Measurements from ENCODE around the gene CPT1B.

Gene CPT1B

GRCh38 chr22:50564289-50564688, 13.9 kb downstream of the CPT1B start:
- no peak overlapping the region for H2AK5ac ChIP-seq (ENCODE audit: low read depth, low read length)
- no peak overlapping the region for H4K8ac ChIP-seq (ENCODE audit: low read depth, low read length)
- WGBS, 2 donors (ENCODE audit: extremely low coverage in 2 of 2, insufficient read length in 2 of 2, insufficient replicate concordance in 1 of 2), result no CpG with 5 or more reads among the region's 11 CpGs
- no peak for DNase-seq (ENCODE audit: low spot score)
- H3K18ac ChIP-seq (ENCODE audit: low read length), result no peak overlapping the region
- H3K4me2 ChIP-seq (ENCODE audit: insufficient read depth, low read length, poor library complexity, severe bottlenecking), result no peak overlapping the region
- no peak overlapping the region for H3K4me3 ChIP-seq (ENCODE audit: low read length in 2 of 2)
- peaks cover 0 to 5% of the 10 kb centered on the region in 2 donors for H3K4me1 ChIP-seq (ENCODE audit: control insufficient read depth in 2 of 2, insufficient read depth in 1 of 2, low read depth in 1 of 2, low read length in 2 of 2)
- no peak overlapping the region for H3K9ac ChIP-seq (ENCODE audit: low read depth, low read length, poor library complexity)
- H3K27ac ChIP-seq (replicated peaks; ENCODE audit: low read length), result no peak overlapping the region
- no peak overlapping the region for H2BK5ac ChIP-seq (ENCODE audit: low read length)
- H2AFZ ChIP-seq (ENCODE audit: low read length), result no peak overlapping the region
- H2BK15ac ChIP-seq (ENCODE audit: low read length), result no peak overlapping the region
- peaks cover 2% of the 10 kb centered on the region for H3K79me1 ChIP-seq (ENCODE audit: low read depth, low read length)
- H3K4ac ChIP-seq (ENCODE audit: low read length), result no peak overlapping the region
- no peak overlapping the region for H3K14ac ChIP-seq (ENCODE audit: low read length)
- H2BK12ac ChIP-seq (ENCODE audit: low read length), result no peak overlapping the region
- H3K27me3 ChIP-seq (ENCODE audit: control insufficient read depth in 3 of 3, insufficient read depth in 3 of 3, low read depth in 1 of 3, low read length in 3 of 3), result peaks cover 0 to 15% (median 6%) of the 10 kb centered on the region in 3 experiments
- peaks cover 11 to 18% of the 10 kb centered on the region in 2 donors for H3K36me3 ChIP-seq (replicated peaks in 1 of 2; ENCODE audit: control insufficient read depth in 2 of 2, insufficient read depth in 2 of 2, low read length in 2 of 2)
- no peak overlapping the region for H4K91ac ChIP-seq (ENCODE audit: low read depth, low read length, poor library complexity)
- H2BK120ac ChIP-seq (ENCODE audit: low read depth, low read length), result no peak overlapping the region
- H3K9me3 ChIP-seq (replicated peaks in 1 of 2; ENCODE audit: control insufficient read depth in 2 of 2, insufficient read depth in 1 of 2, low read depth in 1 of 2, low read length in 2 of 2), result no peaks in the 10 kb centered on the region
- no peak overlapping the region for H3K23ac ChIP-seq (ENCODE audit: low read depth, low read length, poor library complexity)

- Histone ChIP-seq H3K27ac (replicated peaks; ENCODE audit: low read length) (no peak overlapping the region), H3K9me3 (replicated peaks in 1 of 2; ENCODE audit: control insufficient read depth in 2 of 2, insufficient read depth in 1 of 2, low read depth in 1 of 2, low read length in 2 of 2) (no peaks in the 10 kb centered on the region)
- no CpG with 5 or more reads among the region's 17 CpGs for WGBS, 2 donors (ENCODE audit: extremely low coverage in 2 of 2, insufficient read length in 2 of 2, insufficient replicate concordance in 1 of 2)
Observed at GRCh38 chr22:50563413-50564160, 14.6 kb downstream of the CPT1B start.

GRCh38 chr22:50562523-50563412, 15.5 kb downstream of the CPT1B start, which contains the start of gene SYCE3:
Gene SYCE3, minus strand, starts transcription at chr22:50562919. Its CDS starts 6,514 bp downstream, at chr22:50556405.
- H3K4me2 ChIP-seq (ENCODE audit: insufficient read depth, low read length, poor library complexity, severe bottlenecking), result peak within 1 kb of the TSS; percentile 98
- H3K18ac ChIP-seq (ENCODE audit: low read length), result peak within 1 kb of the TSS; percentile 74
- peak; percentile 97 for DNase-seq (ENCODE audit: low spot score)
- H3K23ac ChIP-seq (ENCODE audit: low read depth, low read length, poor library complexity), result peak within 1 kb of the TSS; percentile 95
- H3K36me3 ChIP-seq (replicated peaks in 1 of 2; ENCODE audit: control insufficient read depth in 2 of 2, insufficient read depth in 2 of 2, low read length in 2 of 2), result peaks cover 1 to 5% of the 10 kb centered on the region in 2 donors
- peak within 1 kb of the TSS; percentile 88 for H3K9ac ChIP-seq (ENCODE audit: low read depth, low read length, poor library complexity)
- H3K4me1 ChIP-seq (ENCODE audit: control insufficient read depth in 2 of 2, insufficient read depth in 1 of 2, low read depth in 1 of 2, low read length in 2 of 2), result peaks cover 0 to 5% of the 10 kb centered on the region in 2 donors
- H3K27ac ChIP-seq (replicated peaks; ENCODE audit: low read length), result no peak within 1 kb of the TSS
- no peak within 1 kb of the TSS for H2BK12ac ChIP-seq (ENCODE audit: low read length)
- H3K4ac ChIP-seq (ENCODE audit: low read length), result no peak within 1 kb of the TSS
- H2AK5ac ChIP-seq (ENCODE audit: low read depth, low read length), result peak within 1 kb of the TSS; percentile 43
- no CpG with 5 or more reads among the region's 61 CpGs for WGBS, 2 donors (ENCODE audit: extremely low coverage in 2 of 2, insufficient read length in 2 of 2, insufficient replicate concordance in 1 of 2)
- H4K91ac ChIP-seq (ENCODE audit: low read depth, low read length, poor library complexity), result no peak within 1 kb of the TSS
- H3K27me3 ChIP-seq (ENCODE audit: control insufficient read depth in 3 of 3, insufficient read depth in 3 of 3, low read depth in 1 of 3, low read length in 3 of 3), result peaks cover 0 to 17% (median 6%) of the 10 kb centered on the region in 3 experiments
- no peaks in the 10 kb centered on the region for H3K9me3 ChIP-seq (replicated peaks in 1 of 2; ENCODE audit: control insufficient read depth in 2 of 2, insufficient read depth in 1 of 2, low read depth in 1 of 2, low read length in 2 of 2)
- no peak within 1 kb of the TSS for H3K14ac ChIP-seq (ENCODE audit: low read length)
- peak within 1 kb of the TSS; percentile 28 for H2BK120ac ChIP-seq (ENCODE audit: low read depth, low read length)
- peak within 1 kb of the TSS; percentile 75 for H2BK5ac ChIP-seq (ENCODE audit: low read length)
- no peak within 1 kb of the TSS for H4K8ac ChIP-seq (ENCODE audit: low read depth, low read length)
- peak within 1 kb of the TSS; percentile 84 to 89 for H3K4me3 ChIP-seq (ENCODE audit: low read length in 2 of 2)
- no peak within 1 kb of the TSS for H2BK15ac ChIP-seq (ENCODE audit: low read length)
- H2AFZ ChIP-seq (ENCODE audit: low read length), result peak within 1 kb of the TSS; percentile 94
- H3K79me1 ChIP-seq (ENCODE audit: low read depth, low read length), result peaks cover 2% of the 10 kb centered on the region

More at GRCh38 chr22:50563413-50564160, 14.6 kb downstream of the CPT1B start:
- Histone ChIP-seq H3K9ac (ENCODE audit: low read depth, low read length, poor library complexity) (peak overlapping the region; percentile 88), H2BK12ac (ENCODE audit: low read length) (no peak overlapping the region), H2BK15ac (ENCODE audit: low read length) (no peak overlapping the region), H3K27me3 (ENCODE audit: control insufficient read depth in 3 of 3, insufficient read depth in 3 of 3, low read depth in 1 of 3, low read length in 3 of 3) (peaks cover 0 to 17% (median 6%) of the 10 kb centered on the region in 3 experiments), H3K36me3 (replicated peaks in 1 of 2; ENCODE audit: control insufficient read depth in 2 of 2, insufficient read depth in 2 of 2, low read length in 2 of 2) (peaks cover 4 to 11% of the 10 kb centered on the region in 2 donors), H4K91ac (ENCODE audit: low read depth, low read length, poor library complexity) (no peak overlapping the region), H3K4ac (ENCODE audit: low read length) (no peak overlapping the region), H4K8ac (ENCODE audit: low read depth, low read length) (no peak overlapping the region), H2AK5ac (ENCODE audit: low read depth, low read length) (peak overlapping the region; percentile 32), H3K4me2 (ENCODE audit: insufficient read depth, low read length, poor library complexity, severe bottlenecking) (peak overlapping the region; percentile 98), H3K18ac (ENCODE audit: low read length) (no peak overlapping the region), H3K14ac (ENCODE audit: low read length) (no peak overlapping the region), H3K79me1 (ENCODE audit: low read depth, low read length) (peaks cover 2% of the 10 kb centered on the region), H2BK5ac (ENCODE audit: low read length) (no peak overlapping the region), H3K4me1 (ENCODE audit: control insufficient read depth in 2 of 2, insufficient read depth in 1 of 2, low read depth in 1 of 2, low read length in 2 of 2) (peaks cover 0 to 5% of the 10 kb centered on the region in 2 donors), H3K23ac (ENCODE audit: low read depth, low read length, poor library complexity) (peak overlapping the region; percentile 95), H2AFZ (ENCODE audit: low read length) (peak overlapping the region; percentile 94), H3K4me3 (ENCODE audit: low read length in 2 of 2) (peak overlapping the region; percentile 84 to 89), H2BK120ac (ENCODE audit: low read depth, low read length) (no peak overlapping the region)
- DNase-seq (ENCODE audit: low spot score), result no peak
